Heart left ventricle (tissue), 16 donors: ENCODE results near the gene FUBP1. TPM values are rescaled to one million over a fixed set of nuclear protein-coding genes. Genes with fewer than 3 reads are reported as not detected.

Experiments
- ATAC-seq, 4 donors: fragments of 200-7000 bp; cut with Tn5 transposase; one replicate each; pipeline ENCODE4 v1.9.1; 2020 to 2022; ENCODE audit warnings: moderate library complexity in 4 of 4, mild to moderate bottlenecking in 3 of 4, moderate number of reproducible peaks in 1 of 4
- DNase-seq, 5 donors: peaks; one replicate each; pipeline ENCODE4 v3.0.0-alpha.2; 2020
- H3K27ac ChIP-seq, 12 donors: fragments of 200-600 bp; sonication (generic) in 4 of 12; one replicate each; pipeline versions ENCODE4 v1.5.0 to v1.8.0; 2016 to 2022; ENCODE audit warnings: mild to moderate bottlenecking in 2 of 12
- H3K27me3 ChIP-seq, 9 donors: fragments of 200-600 bp; sonication (generic) in 2 of 9; one replicate each; pipeline versions ENCODE4 v1.5.1 to v1.8.0; 2016 to 2022; ENCODE audit warnings: mild to moderate bottlenecking in 3 of 9
- H3K36me3 ChIP-seq, 9 donors: fragments of 200-600 bp; sonication (generic) in 2 of 9; one replicate each; pipeline versions ENCODE4 v1.5.0 to v1.8.0; 2018 to 2022; ENCODE audit warnings: mild to moderate bottlenecking in 2 of 9
- H3K4me1 ChIP-seq, 12 donors: fragments of 200-600 bp; sonication (generic) in 4 of 12; one replicate each; pipeline versions ENCODE4 v1.5.0 to v1.8.0; 2016 to 2022; ENCODE audit warnings: mild to moderate bottlenecking in 3 of 12
- H3K4me3 ChIP-seq, 12 donors: fragments of 200-600 bp; sonication (generic) in 4 of 12; one replicate each; pipeline versions ENCODE4 v1.5.0 to v1.8.0; 2017 to 2022; ENCODE audit warnings: mild to moderate bottlenecking in 9 of 12, moderate library complexity in 4 of 12
- H3K9me3 ChIP-seq, 12 donors: fragments of 200-600 bp; sonication (generic) in 4 of 12; one replicate each; pipeline versions ENCODE4 v1.5.0 to v1.8.0; 2016 to 2022; ENCODE audit warnings: mild to moderate bottlenecking in 1 of 12
- CTCF ChIP-seq, 12 donors: fragments of 200-600 bp; sonication (generic) in 4 of 12; IDR thresholded peaks; one replicate each; pipeline versions ENCODE4 v1.5.0 to v1.8.0; 2018 to 2022; ENCODE audit warnings: antibody characterized with exemption in 12 of 12, mild to moderate bottlenecking in 5 of 12
- POLR2A ChIP-seq, 2 donors: fragments of 450-650 bp; IDR thresholded peaks; one replicate each; pipeline ENCODE4 v1.6.1; 2017; ENCODE audit warnings: antibody characterized with exemption in 2 of 2, mild to moderate bottlenecking in 2 of 2, moderate library complexity in 2 of 2
- WGBS, 4 donors: extraction: QIAGEN DNeasy Blood & Tissue Kit in 2 of 4; methylation state at CpG; one replicate each; pipeline versions ENCODE4 v1.1.5 to v1.1.7; 2013 to 2018; 5-methylcytosine and 5-hydroxymethylcytosine counted together
- intact Hi-C, 10 donors: fragments of 100-400 bp; cut with DNase I; formaldehyde crosslinking; loops; one replicate each; pipeline versions ENCODE4 v1.11.1 to v1.14.2; 2022
- polyA plus RNA-seq, 2 donors: library from polyadenylated mRNA; stranded (reverse); fragments of 200-250 nt; gene quantifications; one replicate each; pipeline ENCODE4 v1.2.3, GENCODE V29; 2013
- total RNA-seq, 9 donors: library from RNA; depleted of rRNA in 2 of 9; stranded (reverse); fragments of >200 nt in 2 of 9; fragmentation: NEBNext Ultra II Directional in 3 of 9; extraction: Animal tissue kit (Norgen Biotek cat#: 25700) in 3 of 9; gene quantifications; one replicate each; pipeline versions ENCODE4 v1.1.0 to v1.2.4, GENCODE V29; 2016 to 2023
- donor health status: ischemic (EF 13 %, LVEDD 7.1; RV severe dilation, severe dysfunction).
- donor health status: healthy with polysubstance abuse.
- donor health status: DM: no; HTN: yes; CAD: no.
- donor health status: DM: no; HTN: no; CAD: no.
- donor health status: ischemic (EF 25% LVEDD 6.9; RV normal size, moderate dysfunction).
- donor health status: ischemic (EF 25% LVEDD 5.7; RV mildly dilated, moderate dysfunction).
- donor health status: healthy.
- donor health status: DM: yes; HTN: yes; CAD: no.
- donor health status: ischemic (EF 35%, LVEDD 5.7; RV mildly dilated, moderate dysfunction).
- donor health status: nonischemic (EF 11% LVEDD 7.7; RV severe dilation, severe dysfunction).
- donor health status: DM: yes; HTN: yes; CAD: no.
- donor health status: PGD.
- donor health status: ischemic (EF 29% LVEDD 5.4; RV normal size, mild dysfunction).
- donor health status: nonischemic (EF 23%, LVEDD 6.1; RV moderate dilation, normal function).

Gene FUBP1
- total and polyA plus RNA-seq, 11 donors, result 27.0 to 78.9 (median 54.1) TPM

GRCh38 chr1:77900687-77901293 is 78.1 kb downstream of the FUBP1 start:
- Histone ChIP-seq H3K27ac (peak overlapping the region in 10 of 12 donors; percentile 7 to 74 (median 58)), H3K4me3 (peak overlapping the region in 8 of 12 donors; percentile 13 to 41 (median 18)), H3K27me3 (no peaks in the 10 kb centered on the region), H3K36me3 (peaks cover 0 to 26% (median 0%) of the 10 kb centered on the region in 9 donors), H3K4me1 (peaks cover 0 to 35% (median under 1%) of the 10 kb centered on the region in 12 donors), H3K9me3 (no peaks in the 10 kb centered on the region)
- peak in 1 of 5 donors; percentile 15 for DNase-seq
- ATAC-seq, result peak in 3 of 4 donors; percentile 53 to 68 (median 65)
- intact Hi-C loops, result loop anchor here in 3 of 10 donors (5.0 kb wide), 1 partner anchor 73 kb away; no protein-coding TSS in a partner anchor
- WGBS, 4 donors, result 12 to 17% (median 13%) methylated on average over 4 of the region's 4 CpGs
- TF ChIP-seq CTCF (IDR thresholded peaks at IDR 0.05), result peak; percentile 13 to 79 (median 57)
- TF ChIP-seq POLR2A (IDR thresholded peaks at IDR 0.05), result no peak

DNA sequence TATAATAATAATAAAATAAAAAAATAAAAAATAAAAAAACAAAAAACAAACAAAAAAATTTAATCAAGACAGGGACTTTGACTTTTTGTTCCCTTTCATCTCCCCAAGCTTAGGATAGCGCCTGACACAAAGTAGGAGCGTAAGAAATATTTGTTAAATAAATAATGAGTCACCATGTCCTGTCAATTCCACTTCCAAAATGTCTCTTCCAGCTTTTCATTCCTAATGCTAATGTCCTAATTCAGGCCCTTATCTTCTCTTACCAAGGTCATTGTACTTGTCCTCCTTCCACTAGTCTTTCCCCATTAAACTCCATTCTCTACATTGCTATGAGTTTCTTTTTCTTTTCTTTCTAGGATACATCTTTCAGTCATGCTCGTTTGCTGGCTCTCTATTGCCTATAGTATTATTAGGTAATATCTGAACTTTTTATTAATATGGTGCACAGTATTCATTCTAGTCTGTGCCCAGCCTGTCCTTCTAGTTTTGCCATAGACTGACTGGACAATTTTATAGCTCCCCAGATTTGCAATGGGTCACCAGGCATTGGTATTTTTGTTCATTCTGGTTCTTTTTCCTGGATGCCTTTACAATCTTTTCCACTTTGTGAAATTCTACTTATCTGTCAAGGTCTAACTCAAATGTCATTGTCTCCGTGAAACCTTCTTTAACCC is 79.1 kb downstream of the FUBP1 start:
- no peak for DNase-seq
- H3K9me3 ChIP-seq, result no peaks in the 10 kb centered on the region
- 48 to 58% (median 54%) methylated on average over 4 of the region's 4 CpGs for WGBS, 4 donors
- peak overlapping the region; percentile 7 to 74 (median 58) for H3K27ac ChIP-seq
- peaks cover 0 to 29% (median 0%) of the 10 kb centered on the region in 9 donors for H3K36me3 ChIP-seq
- peak overlapping the region in 5 of 12 donors; percentile 14 to 41 (median 22) for H3K4me3 ChIP-seq
- peak; percentile 57 to 73 (median 70) for ATAC-seq
- no peaks in the 10 kb centered on the region for H3K27me3 ChIP-seq
- H3K4me1 ChIP-seq, result peaks cover 0 to 39% (median under 1%) of the 10 kb centered on the region in 12 donors
- TF ChIP-seq CTCF (IDR thresholded peaks at IDR 0.05) (no peak), POLR2A (IDR thresholded peaks at IDR 0.05) (no peak)
- intact Hi-C loops, result loop anchor here in 3 of 10 donors (5.0 kb wide), 1 partner anchor 72 kb away; no protein-coding TSS in a partner anchor

Other genes with a start within 250 kb of the FUBP1 start
- gene USP33, start 219.2 kb downstream of the FUBP1 start, total RNA-seq, result 10 to 100 TPM; 24.2 to 40.5 (median 29.0) TPM
- gene USP33, start 219.2 kb downstream of the FUBP1 start, polyA plus RNA-seq, result 10 to 100 TPM; 17.1 to 24.5 TPM
- gene MIGA1, start 199.4 kb downstream of the FUBP1 start, total RNA-seq, result 10 to 100 TPM in 5 of 9 donors, 1 to 10 TPM in 4; 8.1 to 14.1 (median 10.3) TPM
- gene MIGA1, start 199.4 kb downstream of the FUBP1 start, polyA plus RNA-seq, result 1 to 10 TPM; 2.6 to 6.0 TPM
- gene NEXN, start 90.4 kb downstream of the FUBP1 start, total RNA-seq, result 100 to 1,000 TPM; 224 to 470 (median 363) TPM
- gene NEXN, start 90.4 kb downstream of the FUBP1 start, polyA plus RNA-seq, result 100 to 1,000 TPM; 430 to 935 TPM
- gene DNAJB4, start 25.9 kb upstream of the FUBP1 start, total RNA-seq, result 100 to 1,000 TPM in 4 of 9 donors, 10 to 100 TPM in 5; 56.7 to 190 (median 95.9) TPM
- gene DNAJB4, start 25.9 kb upstream of the FUBP1 start, polyA plus RNA-seq, result 100 to 1,000 TPM in 1 of 2 donors, 10 to 100 TPM in 1; 35.2 to 162 TPM
- 1 to 10 TPM in 8 of 9 donors, under 1 TPM in 1; 0.99 to 4.0 (median 2.8) TPM for gene GIPC2, start 66.9 kb upstream of the FUBP1 start, total RNA-seq
- gene GIPC2, start 66.9 kb upstream of the FUBP1 start, polyA plus RNA-seq, result 1 to 10 TPM; 1.3 to 2.5 TPM